Heart right ventricle (tissue), 16 donors: Measurements from ENCODE around the gene ARHGEF4. TPM values are rescaled to one million over a fixed set of nuclear protein-coding genes. Genes with fewer than 3 reads are reported as not detected.

Experiments used
- ATAC-seq, 8 donors: fragments of 200-7000 bp; cut with Tn5 transposase; one replicate each; pipeline ENCODE4 v1.9.1; 2020; ENCODE audit warnings: mild to moderate bottlenecking in 8 of 8, moderate library complexity in 8 of 8, moderate number of reproducible peaks in 1 of 8
- DNase-seq, 2 donors: peaks; one replicate each; pipeline ENCODE4 v3.0.0-alpha.2; 2020
- H3K27ac ChIP-seq, 10 donors: fragments of 200-600 bp; sonication (generic) in 2 of 10; one replicate each; pipeline versions ENCODE4 v1.5.0 to v1.8.0; 2020 to 2022; ENCODE audit warnings: mild to moderate bottlenecking in 3 of 10
- H3K27me3 ChIP-seq, 7 donors: fragments of 200-600 bp; one replicate each; pipeline ENCODE4 v1.8.0; 2021 to 2022; ENCODE audit warnings: mild to moderate bottlenecking in 2 of 7
- H3K36me3 ChIP-seq, 9 donors: fragments of 200-600 bp; sonication (generic) in 1 of 9; one replicate each; pipeline versions ENCODE4 v1.5.0 to v1.8.0; 2020 to 2022; ENCODE audit warnings: mild to moderate bottlenecking in 2 of 9
- H3K4me1 ChIP-seq, 9 donors: fragments of 200-600 bp; sonication (generic) in 1 of 9; one replicate each; pipeline versions ENCODE4 v1.5.0 to v1.8.0; 2020 to 2022; ENCODE audit warnings: mild to moderate bottlenecking in 4 of 9
- H3K4me3 ChIP-seq, 10 donors: fragments of 200-600 bp; sonication (generic) in 2 of 10; one replicate each; pipeline versions ENCODE4 v1.5.0 to v1.8.0; 2020 to 2022; ENCODE audit warnings: mild to moderate bottlenecking in 7 of 10, moderate library complexity in 2 of 10
- H3K9me3 ChIP-seq, 11 donors: fragments of 200-600 bp in 10 of 11; sonication (generic) in 2 of 11; one replicate each; pipeline versions ENCODE4 v1.5.0 to v1.8.0; 2013 to 2022; ENCODE audit warnings: mild to moderate bottlenecking in 2 of 11, control low read depth in 1 of 11, moderate library complexity in 1 of 11
- WGBS, 2 donors: extraction: QIAGEN DNeasy Blood & Tissue Kit; methylation state at CpG; one replicate each; pipeline ENCODE4 v1.1.7; 2013; ENCODE audit warnings: inconsistent platforms in 1 of 2; 5-methylcytosine and 5-hydroxymethylcytosine counted together
- intact Hi-C, 10 donors: fragments of 100-400 bp; cut with DNase I; formaldehyde crosslinking; loops; one replicate each; pipeline versions ENCODE4 v1.11.1 to v1.14.2; 2022
- polyA plus RNA-seq, 2 donors: library from polyadenylated mRNA; stranded (reverse); fragments of 200-250 nt; gene quantifications; one replicate each; pipeline ENCODE4 v1.2.3, GENCODE V29; 2013
- total RNA-seq, 10 donors: library from RNA; stranded (reverse); fragmentation: NEBNext Ultra II Directional in 3 of 10; extraction: Animal tissue kit (Norgen Biotek cat#: 25700) in 3 of 10; gene quantifications; one replicate each; pipeline versions ENCODE4 v1.2.1 to v1.2.4, GENCODE V29; 2021 to 2023
- TF ChIP-seq, protein P1 (sequence below), 9 donors: fragments of 200-600 bp; sonication (generic) in 2 of 9; IDR thresholded peaks; one replicate each; pipeline versions ENCODE4 v1.5.0 to v1.8.0; 2021 to 2022; ENCODE audit warnings: antibody characterized with exemption in 9 of 9, mild to moderate bottlenecking in 5 of 9, moderate library complexity in 1 of 9
- donor health status: Arrhythmogenic right ventricular cardiomyopathy.
- donor health status: ischemic (EF 13 %, LVEDD 7.1; RV severe dilation, severe dysfunction).
- donor health status: healthy with polysubstance abuse.
- donor health status: DM: no; HTN: yes; CAD: no.
- donor health status: DM: no; HTN: no; CAD: no.
- donor health status: ischemic (EF 25% LVEDD 6.9; RV normal size, moderate dysfunction).
- donor health status: ischemic (EF 25% LVEDD 5.7; RV mildly dilated, moderate dysfunction).
- donor health status: healthy.
- donor health status: DM: yes; HTN: yes; CAD: no.
- donor health status: Ischemic cardiomyopathy.
- donor health status: ischemic (EF 35%, LVEDD 5.7; RV mildly dilated, moderate dysfunction).
- donor health status: nonischemic (EF 11% LVEDD 7.7; RV severe dilation, severe dysfunction).
- donor health status: DM: yes; HTN: yes; CAD: no.
- donor health status: PGD.
- donor health status: ischemic (EF 29% LVEDD 5.4; RV normal size, mild dysfunction).
- donor health status: nonischemic (EF 23%, LVEDD 6.1; RV moderate dilation, normal function).

Gene ARHGEF4
- total and polyA plus RNA-seq, 12 donors, result 0.67 to 6.5 (median 3.4) TPM

- H3K4me3 ChIP-seq, result peak overlapping the region in 8 of 10 donors; percentile 14 to 40 (median 33)
- 21 to 38% methylated on average over 69 to 75 of the region's 75 CpGs for WGBS, 2 donors
- no peaks in the 10 kb centered on the region for H3K36me3 ChIP-seq
- TF ChIP-seq, protein P1, sequence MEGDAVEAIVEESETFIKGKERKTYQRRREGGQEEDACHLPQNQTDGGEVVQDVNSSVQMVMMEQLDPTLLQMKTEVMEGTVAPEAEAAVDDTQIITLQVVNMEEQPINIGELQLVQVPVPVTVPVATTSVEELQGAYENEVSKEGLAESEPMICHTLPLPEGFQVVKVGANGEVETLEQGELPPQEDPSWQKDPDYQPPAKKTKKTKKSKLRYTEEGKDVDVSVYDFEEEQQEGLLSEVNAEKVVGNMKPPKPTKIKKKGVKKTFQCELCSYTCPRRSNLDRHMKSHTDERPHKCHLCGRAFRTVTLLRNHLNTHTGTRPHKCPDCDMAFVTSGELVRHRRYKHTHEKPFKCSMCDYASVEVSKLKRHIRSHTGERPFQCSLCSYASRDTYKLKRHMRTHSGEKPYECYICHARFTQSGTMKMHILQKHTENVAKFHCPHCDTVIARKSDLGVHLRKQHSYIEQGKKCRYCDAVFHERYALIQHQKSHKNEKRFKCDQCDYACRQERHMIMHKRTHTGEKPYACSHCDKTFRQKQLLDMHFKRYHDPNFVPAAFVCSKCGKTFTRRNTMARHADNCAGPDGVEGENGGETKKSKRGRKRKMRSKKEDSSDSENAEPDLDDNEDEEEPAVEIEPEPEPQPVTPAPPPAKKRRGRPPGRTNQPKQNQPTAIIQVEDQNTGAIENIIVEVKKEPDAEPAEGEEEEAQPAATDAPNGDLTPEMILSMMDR (IDR thresholded peaks at IDR 0.05), result no peak
- intact Hi-C loops, result loop anchor here in 1 of 10 donors (10.0 kb wide), 1 partner anchor 95 kb away; no protein-coding TSS in a partner anchor
- ATAC-seq (peak in 4 of 8 donors; percentile 8 to 19 (median 12)), DNase-seq (no peak)
- H3K9me3 ChIP-seq, result no peaks in the 10 kb centered on the region
- peaks cover 0 to 13% (median 9%) of the 10 kb centered on the region in 9 donors for H3K4me1 ChIP-seq
- peaks cover 4 to 57% (median 38%) of the 10 kb centered on the region in 7 donors for H3K27me3 ChIP-seq
- H3K27ac ChIP-seq, result no peak overlapping the region
Measured at GRCh38 chr2:131039908-131040660, 203.4 kb downstream of the ARHGEF4 start.

- ATAC-seq (no peak), DNase-seq (no peak)
- Histone ChIP-seq H3K36me3 (peaks cover 0 to under 1% (median 0%) of the 10 kb centered on the region in 9 donors), H3K4me1 (peaks cover 0 to 13% (median 9%) of the 10 kb centered on the region in 9 donors), H3K27me3 (peaks cover 4 to 50% (median 34%) of the 10 kb centered on the region in 7 donors), H3K4me3 (peak overlapping the region in 4 of 10 donors; percentile 14 to 40 (median 34)), H3K27ac (no peak overlapping the region), H3K9me3 (no peaks in the 10 kb centered on the region)
- intact Hi-C loops, result loop anchor here in 1 of 10 donors (10.0 kb wide), 1 partner anchor 94 kb away; no protein-coding TSS in a partner anchor
- 54 to 55% methylated on average over 23 of the region's 23 CpGs for WGBS, 2 donors
- TF ChIP-seq, protein P1 (IDR thresholded peaks at IDR 0.05), result peak in 3 of 9 donors; percentile 6 to 12 (median 11)
Measured at GRCh38 chr2:131040661-131041401, 204.1 kb downstream of the ARHGEF4 start.

DNA sequence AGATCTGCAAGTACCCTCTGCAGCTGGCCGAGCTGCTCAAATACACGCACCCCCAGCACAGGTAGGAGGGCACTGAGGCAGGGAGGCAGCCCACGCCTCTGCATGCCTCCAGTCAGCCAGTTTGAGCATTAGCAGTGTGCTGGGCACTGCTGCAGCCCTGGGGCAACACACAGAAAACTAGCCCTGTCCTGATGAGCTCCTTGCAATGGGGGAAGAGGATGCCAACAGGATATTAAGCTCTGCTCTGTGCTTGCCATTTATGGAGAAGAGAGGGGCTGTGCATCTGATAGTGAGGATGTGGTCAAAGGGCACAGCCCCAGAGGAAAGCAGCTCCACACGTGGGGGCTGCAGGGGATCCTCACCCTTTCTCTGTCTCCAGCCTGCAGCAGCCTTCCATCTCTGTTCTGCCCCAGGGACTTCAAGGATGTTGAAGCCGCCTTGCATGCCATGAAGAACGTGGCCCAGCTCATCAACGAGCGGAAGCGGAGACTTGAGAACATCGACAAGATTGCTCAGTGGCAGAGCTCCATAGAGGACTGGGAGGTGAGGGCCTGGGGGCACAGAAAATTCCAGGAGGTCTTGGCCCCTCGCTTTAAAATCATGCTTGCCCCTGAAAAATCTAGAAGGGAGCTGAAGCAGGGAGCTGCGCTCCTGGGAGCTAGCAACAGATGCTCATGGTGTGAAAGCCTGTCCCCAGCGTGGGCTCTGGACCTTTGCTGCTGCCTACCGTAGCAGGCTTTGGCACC, 204.9 kb downstream of the ARHGEF4 start:
- Histone ChIP-seq H3K4me1 (peaks cover 0 to 20% (median 9%) of the 10 kb centered on the region in 9 donors), H3K4me3 (peak overlapping the region in 1 of 10 donors; percentile 7), H3K27me3 (peaks cover 4 to 42% (median 27%) of the 10 kb centered on the region in 7 donors), H3K36me3 (peaks cover 0 to 8% (median 0%) of the 10 kb centered on the region in 9 donors), H3K27ac (no peak overlapping the region), H3K9me3 (no peaks in the 10 kb centered on the region)
- intact Hi-C loops, result loop anchor here in 1 of 10 donors (10.0 kb wide), 1 partner anchor 93 kb away; no protein-coding TSS in a partner anchor
- DNase-seq (no peak), ATAC-seq (no peak)
- 90 to 94% methylated on average over 14 of the region's 14 CpGs for WGBS, 2 donors
- TF ChIP-seq, protein P1 (IDR thresholded peaks at IDR 0.05), result no peak
